Calu3 (cell line): ENCODE data around the gene FRK. TPM values are rescaled to one million over a fixed set of nuclear protein-coding genes. Genes with fewer than 3 reads are reported as not detected.

Source experiments
- BruUV-seq: library from RNA; stranded (reverse); fragments of 400-500 nt; replicated peaks from 2 replicates; lab custom pipeline; 2021; lab: Mats Ljungman, UMichigan
- CTCF ChIA-PET: fragments of 300-600 bp; sonication (Branson Sonifier 250); formaldehyde crosslinking; loops from one replicate; lab custom pipeline; 2022; ENCODE audit warnings: antibody characterized with exemption; lab: Charles Lee
- DNase-seq: peaks from one replicate; pipeline ENCODE4 v3.0.0; 2022
- H3K27ac Mint-ChIP-seq: one replicate; pipeline ENCODE4 v1.8.0; 2022; ENCODE audit warnings: mixed read lengths; ENCODE audit not compliant: unreplicated experiment
- H3K27me3 Mint-ChIP-seq: one replicate; pipeline ENCODE4 v1.8.0; 2022; ENCODE audit warnings: mixed read lengths; ENCODE audit not compliant: unreplicated experiment
- H3K36me3 Mint-ChIP-seq: one replicate; pipeline ENCODE4 v1.8.0; 2022; ENCODE audit warnings: mild to moderate bottlenecking, moderate library complexity, mixed read lengths; ENCODE audit not compliant: insufficient read depth, unreplicated experiment
- H3K4me1 Mint-ChIP-seq: one replicate; pipeline ENCODE4 v1.8.0; 2022; ENCODE audit warnings: mild to moderate bottlenecking, low read depth, mixed read lengths; ENCODE audit not compliant: unreplicated experiment
- H3K4me3 Mint-ChIP-seq: one replicate; pipeline ENCODE4 v1.8.0; 2022; ENCODE audit warnings: mild to moderate bottlenecking, low read depth, moderate library complexity, mixed read lengths; ENCODE audit not compliant: unreplicated experiment
- H3K9me3 Mint-ChIP-seq: one replicate; pipeline ENCODE4 v1.8.0; 2022; ENCODE audit warnings: low read depth, mixed read lengths; ENCODE audit not compliant: unreplicated experiment
- intact Hi-C: fragments of 100-400 bp; cut with micrococcal nuclease; formaldehyde crosslinking; loops from one replicate; pipeline ENCODE4 v1.10.0; 2022; ENCODE audit not compliant: unreplicated experiment
- total RNA-seq: library from RNA; stranded (reverse); gene quantifications from 2 replicates; pipeline ENCODE4 v1.2.3, GENCODE V29; 2022
- TF ChIP-seq, protein P1 (sequence below): fragments of 200-600 bp; IDR thresholded peaks from one replicate; pipeline ENCODE4 v1.8.0; 2022; ENCODE audit warnings: antibody characterized with exemption; ENCODE audit not compliant: unreplicated experiment

The FRK gene
- total RNA-seq, 1 experiment from 2014 or later, result 21.2 TPM

DNA sequence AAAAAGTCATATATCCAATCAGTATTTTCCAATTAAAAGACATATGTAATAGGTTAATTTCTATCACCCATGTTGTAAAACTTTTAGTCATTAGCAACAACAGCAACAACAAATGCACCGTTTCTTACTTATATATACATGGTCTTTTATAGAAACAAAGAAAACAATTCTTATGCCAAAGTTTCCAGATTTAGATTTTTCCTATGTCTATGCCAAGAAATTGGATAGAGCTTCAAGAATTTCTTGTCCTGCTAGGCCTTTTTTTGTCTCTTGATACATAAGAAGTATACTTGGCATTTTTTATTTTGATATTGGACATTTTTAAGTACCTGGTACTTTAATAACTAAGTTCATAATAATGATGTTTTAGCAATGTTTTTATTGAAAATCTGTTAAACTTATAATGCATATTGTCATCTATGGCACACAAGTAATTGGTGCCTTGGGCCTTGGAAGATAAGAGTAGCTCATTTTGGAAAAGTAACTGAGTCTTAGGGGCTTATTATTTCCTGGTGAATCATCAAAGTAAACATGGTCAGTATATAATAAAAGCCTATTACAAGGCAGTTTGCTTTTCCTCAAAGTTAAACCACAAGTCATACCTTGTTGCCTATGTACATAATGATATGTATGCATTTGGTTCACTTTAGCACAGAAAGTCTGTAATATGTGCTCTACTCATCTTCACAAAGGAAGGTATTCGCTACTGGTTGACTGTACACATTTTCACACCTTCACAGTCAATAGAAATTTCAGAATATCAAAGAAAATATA, 10.1 kb upstream of the FRK start:
- no peaks in the 10 kb centered on the region for H3K9me3 Mint-ChIP-seq
- CTCF ChIA-PET, result interaction anchor here (0.6 to 2.1 kb wide), 2 partner anchors 8 to 10 kb away, joined by 3 to 10 read pairs; partner anchors contain the start of gene FRK
- no peak overlapping the region for H3K27ac Mint-ChIP-seq
- no TSS peak for BruUV-seq
- DNase-seq, result no peak
- TF ChIP-seq, protein P1, sequence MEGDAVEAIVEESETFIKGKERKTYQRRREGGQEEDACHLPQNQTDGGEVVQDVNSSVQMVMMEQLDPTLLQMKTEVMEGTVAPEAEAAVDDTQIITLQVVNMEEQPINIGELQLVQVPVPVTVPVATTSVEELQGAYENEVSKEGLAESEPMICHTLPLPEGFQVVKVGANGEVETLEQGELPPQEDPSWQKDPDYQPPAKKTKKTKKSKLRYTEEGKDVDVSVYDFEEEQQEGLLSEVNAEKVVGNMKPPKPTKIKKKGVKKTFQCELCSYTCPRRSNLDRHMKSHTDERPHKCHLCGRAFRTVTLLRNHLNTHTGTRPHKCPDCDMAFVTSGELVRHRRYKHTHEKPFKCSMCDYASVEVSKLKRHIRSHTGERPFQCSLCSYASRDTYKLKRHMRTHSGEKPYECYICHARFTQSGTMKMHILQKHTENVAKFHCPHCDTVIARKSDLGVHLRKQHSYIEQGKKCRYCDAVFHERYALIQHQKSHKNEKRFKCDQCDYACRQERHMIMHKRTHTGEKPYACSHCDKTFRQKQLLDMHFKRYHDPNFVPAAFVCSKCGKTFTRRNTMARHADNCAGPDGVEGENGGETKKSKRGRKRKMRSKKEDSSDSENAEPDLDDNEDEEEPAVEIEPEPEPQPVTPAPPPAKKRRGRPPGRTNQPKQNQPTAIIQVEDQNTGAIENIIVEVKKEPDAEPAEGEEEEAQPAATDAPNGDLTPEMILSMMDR, result no peak
- H3K4me3 Mint-ChIP-seq, result no peak overlapping the region
- peaks cover 32% of the 10 kb centered on the region for H3K4me1 Mint-ChIP-seq
- intact Hi-C loops, result no loop called here
- no peaks in the 10 kb centered on the region for H3K36me3 Mint-ChIP-seq
- no peaks in the 10 kb centered on the region for H3K27me3 Mint-ChIP-seq

DNA sequence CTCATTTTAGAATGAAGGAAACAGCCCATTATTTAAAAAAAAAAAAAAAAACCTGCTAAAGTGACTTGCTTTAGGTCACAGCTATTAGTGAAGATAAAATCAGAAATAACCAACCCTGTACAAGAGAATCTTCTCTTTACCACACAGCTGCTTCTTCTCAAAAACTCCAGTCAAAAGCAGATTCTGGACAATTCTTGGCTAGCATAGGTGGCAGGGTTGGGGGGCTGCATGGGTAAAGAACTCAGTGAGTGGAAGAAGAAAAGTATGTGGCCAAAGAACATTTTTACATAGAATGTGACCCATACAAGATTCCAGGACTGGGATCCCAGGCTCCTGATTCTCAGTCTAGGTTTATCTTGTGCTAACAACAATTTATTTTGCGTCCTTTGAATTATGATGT, 9.4 kb upstream of the FRK start:
- BruUV-seq, result no TSS peak
- no peak overlapping the region for H3K4me3 Mint-ChIP-seq
- H3K36me3 Mint-ChIP-seq, result no peaks in the 10 kb centered on the region
- DNase-seq, result no peak
- intact Hi-C loops, result no loop called here
- TF ChIP-seq, protein P1, result no peak
- peaks cover 29% of the 10 kb centered on the region for H3K4me1 Mint-ChIP-seq
- no peak overlapping the region for H3K27ac Mint-ChIP-seq
- no peaks in the 10 kb centered on the region for H3K27me3 Mint-ChIP-seq
- CTCF ChIA-PET, result interaction anchor here (0.7 to 2.1 kb wide), 2 partner anchors 10 to 15 kb away, joined by 5 to 10 read pairs; partner anchors contain the start of gene FRK
- no peaks in the 10 kb centered on the region for H3K9me3 Mint-ChIP-seq

DNA sequence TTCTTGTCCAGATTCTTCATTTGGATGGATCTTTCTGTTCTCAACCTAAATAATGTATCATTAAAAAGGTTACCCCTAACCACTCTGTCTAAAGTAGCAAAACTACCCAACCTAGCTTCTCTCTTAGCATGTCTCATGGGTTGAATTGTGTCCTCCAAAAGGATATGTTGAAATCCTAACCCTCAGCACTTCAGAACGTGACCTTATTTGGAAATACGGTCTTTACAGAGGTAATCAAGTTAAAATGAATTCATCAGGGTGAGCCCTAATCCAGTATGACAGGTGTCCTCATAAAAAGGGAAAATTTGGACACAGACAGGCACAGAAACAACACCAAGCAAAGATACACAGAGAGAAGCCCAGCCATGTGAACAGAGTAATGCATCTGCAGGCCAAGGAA, 6.1 kb upstream of the FRK start:
- CTCF ChIA-PET, result no interaction called here
- Mint-ChIP-seq H3K27me3 (no peaks in the 10 kb centered on the region), H3K27ac (no peak overlapping the region), H3K9me3 (no peaks in the 10 kb centered on the region), H3K4me3 (no peak overlapping the region), H3K4me1 (peaks cover 4% of the 10 kb centered on the region), H3K36me3 (no peaks in the 10 kb centered on the region)
- intact Hi-C loops, result no loop called here
- DNase-seq, result no peak
- TF ChIP-seq, protein P1, result no peak
- BruUV-seq, result no TSS peak

DNA sequence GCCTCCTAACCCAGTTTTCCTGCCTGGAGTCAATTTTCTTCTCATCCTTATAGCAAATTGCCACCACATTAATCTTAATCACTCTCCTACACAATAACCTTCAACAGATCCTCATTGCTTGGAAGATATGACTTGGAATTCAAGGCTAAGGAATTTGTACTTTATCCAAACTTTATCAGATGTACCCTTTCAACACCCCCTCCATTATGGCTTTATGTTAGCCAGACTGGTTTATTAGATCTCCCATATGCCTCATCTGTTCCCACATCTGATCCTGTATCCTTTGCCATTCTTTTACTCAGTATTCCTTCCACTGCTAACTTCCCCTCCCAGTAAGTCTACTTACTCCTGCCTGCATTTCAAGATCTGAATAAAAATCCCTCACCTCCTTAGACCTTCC, 4.0 kb upstream of the FRK start:
- Mint-ChIP-seq H3K36me3 (peaks cover 19% of the 10 kb centered on the region), H3K9me3 (no peaks in the 10 kb centered on the region), H3K4me3 (no peak overlapping the region), H3K27ac (no peak overlapping the region), H3K4me1 (peaks cover 13% of the 10 kb centered on the region), H3K27me3 (no peaks in the 10 kb centered on the region)
- intact Hi-C loops, result no loop called here
- no peak for DNase-seq
- CTCF ChIA-PET, result no interaction called here
- BruUV-seq, result no TSS peak
- TF ChIP-seq, protein P1, result no peak
